Loucy (cell line): Measurements from ENCODE around the gene RNPS1.
A peak's percentile ranks its signal among the peaks of the same experiment; 100 is the strongest.

ENCODE experiments used
- CTCF ChIP-seq: fragments of 200-600 bp; sonication (generic); conservative IDR thresholded peaks from 2 replicates; pipeline ENCODE4 v1.5.1; 2014; ENCODE audit warnings: mild to moderate bottlenecking, antibody characterized with exemption, low read length
- EZH2phosphoT487 ChIP-seq: fragments of 200-600 bp; IDR thresholded peaks from 2 replicates; pipeline ENCODE4 v1.6.1; 2018; ENCODE audit warnings: antibody characterized with exemption, mild to moderate bottlenecking, moderate library complexity, borderline replicate concordance

GRCh38 chr16:2296661-2297505 is 29.0 kb upstream of the RNPS1 start:
- TF ChIP-seq CTCF: peak; percentile 57
- TF ChIP-seq EZH2phosphoT487: no peak
